ENCODE data around the gene PPP1R12B.
A peak's percentile ranks its signal among the peaks of the same experiment; 100 is the strongest.
"Not testable (repeated sequence)": the region's sequence is repeated elsewhere in the genome, so short reads cannot be mapped to it uniquely, and the experiment has no call there.

The PPP1R12B gene

DNA sequence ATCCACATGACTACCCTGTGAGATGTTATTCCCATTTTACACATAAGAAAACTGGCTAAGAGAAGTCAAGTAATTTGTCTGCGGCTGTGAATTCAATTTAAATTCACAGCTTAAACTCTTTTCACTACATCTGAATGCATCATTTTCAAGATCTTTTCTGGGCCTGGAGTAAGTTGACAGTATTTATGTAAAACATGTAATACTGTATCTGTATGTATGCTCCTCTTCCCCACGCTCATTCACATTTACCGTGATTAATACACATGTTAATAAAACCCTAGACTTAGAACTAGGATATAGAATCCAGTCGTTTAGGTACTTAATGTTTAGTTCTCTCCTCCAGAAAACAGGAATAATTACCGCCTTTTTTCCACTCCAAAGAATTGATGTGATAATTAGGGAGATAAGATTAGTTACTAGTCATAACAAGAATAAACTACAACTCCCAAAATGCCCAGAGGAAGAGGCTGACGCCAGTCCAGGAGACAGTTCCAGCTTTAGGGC is 442 bp upstream of the PPP1R12B start:
- DNase-seq, result no peak

GRCh38 chr1:202349206-202349928 is 868 bp downstream of the PPP1R12B start:
- peak; percentile 47 for DNase-seq

DNA sequence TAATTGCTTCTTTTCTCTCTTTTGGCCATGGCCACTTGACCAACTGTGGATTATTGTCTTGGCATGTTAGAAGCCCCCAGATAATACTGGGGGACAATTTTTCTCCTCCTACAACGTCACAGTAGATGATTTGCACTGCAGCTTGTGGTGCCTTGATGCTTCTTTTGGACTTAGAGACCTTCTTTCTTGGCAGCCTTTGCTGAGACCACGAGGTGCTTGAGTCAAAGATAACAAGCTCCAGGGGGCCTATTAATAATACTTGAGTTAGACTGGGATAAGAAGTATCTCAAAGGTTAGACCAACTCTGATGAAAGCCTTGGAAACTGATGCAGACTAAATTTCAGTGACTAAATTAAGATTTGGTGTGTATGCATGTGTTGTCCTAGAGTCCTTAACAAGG is 3.2 kb downstream of the PPP1R12B start:
- DNase-seq, result no peak

DNA sequence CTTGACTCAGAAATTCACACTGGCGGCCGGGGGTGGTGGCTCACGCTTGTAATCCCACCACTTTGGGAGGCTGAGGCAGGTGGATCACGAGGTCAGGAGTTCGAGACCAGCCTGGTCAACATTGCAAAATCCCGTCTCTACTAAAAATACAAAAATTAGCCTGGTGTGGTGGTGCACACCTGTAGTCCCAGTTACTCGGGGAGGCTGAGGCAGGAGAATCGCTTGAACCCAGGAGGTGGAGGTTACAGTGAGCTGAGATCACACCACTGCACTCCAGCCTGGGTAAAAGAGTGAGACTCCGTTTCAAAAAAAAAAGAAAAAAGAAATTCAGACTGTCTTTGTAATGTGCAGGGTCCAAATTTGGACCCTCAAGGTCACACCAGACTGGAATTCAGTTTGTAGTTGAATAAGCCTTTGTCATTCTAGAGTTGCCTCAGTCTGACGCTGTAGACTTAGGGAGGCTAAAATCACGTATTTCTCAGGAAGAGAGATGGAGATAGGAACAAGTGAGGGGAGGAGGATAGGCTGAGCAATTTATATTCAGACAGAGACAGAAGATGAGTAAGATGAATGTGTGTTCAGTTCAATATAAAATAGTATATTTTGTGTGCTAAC is 4.2 kb downstream of the PPP1R12B start:
- not testable (repeated sequence) for DNase-seq

DNA sequence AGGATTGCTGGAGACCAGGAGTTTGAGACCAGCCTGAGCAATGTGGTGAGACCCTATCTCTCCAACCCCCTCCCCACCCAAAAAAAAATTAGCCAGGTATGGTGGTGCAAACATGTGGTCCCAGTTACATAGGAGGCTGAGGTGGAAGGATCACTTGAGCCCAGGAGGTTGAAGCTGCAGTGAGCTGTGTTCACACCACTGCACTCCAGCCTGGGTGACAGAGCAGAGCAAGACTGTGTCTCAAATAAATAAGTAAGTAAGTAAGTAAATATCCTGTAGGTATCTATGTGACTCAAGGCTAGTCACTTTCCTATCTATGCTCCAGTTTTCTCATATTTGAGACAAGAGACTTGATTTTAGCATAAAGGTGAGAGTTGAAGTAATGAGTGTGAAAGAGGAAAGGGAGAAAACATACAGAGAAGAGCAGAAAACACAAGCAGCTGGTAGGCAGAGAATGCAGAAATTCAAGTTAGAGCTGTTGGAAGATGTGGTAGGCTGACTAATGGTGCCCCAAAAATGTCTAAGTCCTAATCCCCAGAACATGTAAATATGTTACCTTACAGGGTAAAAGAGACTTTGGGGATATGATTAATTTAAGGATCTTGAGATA is 7.5 kb downstream of the PPP1R12B start:
- DNase-seq, result no peak

DNA sequence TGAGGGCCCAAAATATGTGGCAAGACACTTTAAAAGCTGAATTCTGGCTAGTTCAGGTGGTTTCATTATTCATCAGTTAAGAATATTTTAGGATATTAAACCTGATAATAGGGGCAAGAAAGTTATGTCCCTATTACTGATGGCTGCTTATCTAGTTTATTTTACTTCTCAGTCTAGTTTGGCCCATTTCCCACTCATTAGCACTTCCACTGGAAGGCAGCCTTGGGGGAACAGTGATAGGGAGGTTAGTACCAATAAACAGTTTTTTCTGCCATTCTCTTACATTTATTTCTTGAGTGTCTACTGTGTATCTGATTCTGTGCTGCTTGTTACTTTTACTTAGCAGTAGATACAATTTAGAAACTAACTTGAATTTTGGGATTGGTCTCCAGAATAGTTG is 9.0 kb downstream of the PPP1R12B start:
- DNase-seq, result no peak

GRCh38 chr1:202361224-202361623 is 12.7 kb downstream of the PPP1R12B start:
- no peak for DNase-seq

DNA sequence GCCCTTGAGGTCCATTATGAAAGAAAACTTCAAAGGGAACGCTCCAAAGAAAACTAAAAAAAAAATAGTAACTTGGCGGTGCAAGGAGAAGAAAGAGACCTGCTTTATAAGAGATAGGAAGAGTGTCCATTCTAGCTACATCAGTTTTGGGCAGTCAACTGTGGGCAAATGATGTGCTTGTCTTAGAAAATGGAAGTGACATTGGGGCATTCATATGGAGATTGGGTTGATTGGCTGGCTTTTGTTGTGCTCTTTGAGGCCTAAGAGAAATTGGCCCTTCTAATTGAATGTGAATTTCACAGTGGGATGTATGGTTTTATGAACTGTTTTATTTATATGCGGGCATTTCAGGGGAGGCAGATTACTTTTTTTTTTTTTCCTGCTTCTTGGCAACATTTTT is 13.2 kb downstream of the PPP1R12B start:
- no peak for DNase-seq

DNA sequence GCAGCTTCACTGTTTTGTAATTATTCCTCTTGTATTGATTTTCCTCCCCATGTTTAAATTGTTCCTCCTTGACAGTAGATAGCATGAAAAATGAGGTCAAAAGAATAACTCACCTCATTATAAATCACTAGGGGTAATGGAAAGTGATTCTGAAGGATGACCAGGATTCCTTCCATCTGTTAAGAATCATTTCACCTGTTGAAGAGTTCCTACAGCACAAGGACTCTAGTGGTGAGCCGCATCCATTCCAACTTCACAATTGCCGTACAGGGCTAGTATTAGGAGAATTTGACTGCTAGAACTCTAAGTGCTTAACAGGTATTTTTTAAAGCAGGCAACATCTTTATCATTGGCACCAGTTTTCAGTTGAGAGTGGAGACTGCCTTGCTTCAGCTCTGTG is 13.7 kb downstream of the PPP1R12B start:
- DNase-seq, result no peak

DNA sequence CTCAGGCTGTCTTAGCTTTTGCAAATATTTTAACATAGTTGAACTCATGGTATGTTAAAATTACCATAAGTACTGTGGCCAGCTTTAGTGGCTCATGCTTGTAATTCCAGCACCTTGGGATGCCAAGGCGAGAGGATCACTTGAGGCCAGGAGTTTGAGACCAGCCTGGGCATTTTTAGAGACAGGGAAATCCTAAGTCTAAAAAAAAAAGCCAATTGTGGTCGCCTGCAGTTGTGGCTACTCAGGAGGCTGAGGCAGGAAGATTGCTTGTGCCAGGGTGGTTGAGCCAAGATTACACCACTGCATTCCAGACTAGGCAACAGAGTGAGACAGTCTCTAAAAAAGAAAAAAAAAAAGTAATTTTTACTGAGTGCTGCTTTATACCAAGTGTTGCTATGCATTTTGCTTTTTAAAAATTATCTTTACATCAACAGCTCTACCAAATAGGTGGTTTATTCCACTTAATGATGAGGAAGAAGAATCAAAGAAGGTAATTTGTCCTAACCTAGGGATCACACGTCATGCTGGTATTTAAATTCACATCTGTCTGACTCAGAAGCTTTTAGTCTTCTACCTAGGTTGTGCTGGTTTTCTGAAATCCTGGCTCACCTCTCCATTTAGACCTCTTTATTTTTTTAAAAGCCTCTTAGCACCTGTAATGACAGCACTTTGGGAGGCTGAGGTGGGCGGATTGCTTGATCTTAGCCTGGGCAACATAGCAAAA is 16.8 kb downstream of the PPP1R12B start:
- DNase-seq, result no peak

GRCh38 chr1:202367271-202367670 is 18.8 kb downstream of the PPP1R12B start:
- DNase-seq, result no peak

GRCh38 chr1:202370906-202371305 is 22.4 kb downstream of the PPP1R12B start:
- not testable (repeated sequence) for DNase-seq

GRCh38 chr1:202374099-202374498 is 25.6 kb downstream of the PPP1R12B start:
- no peak for DNase-seq

GRCh38 chr1:202375175-202375574 is 26.7 kb downstream of the PPP1R12B start:
- DNase-seq, result not testable (repeated sequence)

DNA sequence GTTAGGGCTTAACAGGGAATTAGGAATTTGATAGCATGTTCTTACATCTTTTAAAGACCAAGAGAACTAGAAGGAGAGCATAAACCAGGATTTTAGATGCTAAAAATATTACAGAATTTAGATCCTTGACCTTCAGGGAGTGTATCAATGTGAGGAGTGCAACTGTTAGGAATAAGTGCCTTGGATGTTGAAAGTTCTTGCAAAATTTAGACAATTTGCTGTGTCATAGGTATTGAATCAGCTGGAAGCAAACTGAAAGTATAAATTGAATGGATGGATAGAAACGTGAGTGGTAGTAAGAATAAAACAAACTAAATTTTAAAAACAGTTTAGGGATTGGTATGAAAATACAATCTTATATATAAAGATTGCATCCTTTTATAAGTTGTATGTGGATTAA is 27.7 kb downstream of the PPP1R12B start:
- DNase-seq, result no peak

- DNase-seq, result not testable (repeated sequence)
Measured at GRCh38 chr1:202379884-202380529, 31.5 kb downstream of the PPP1R12B start.

DNA sequence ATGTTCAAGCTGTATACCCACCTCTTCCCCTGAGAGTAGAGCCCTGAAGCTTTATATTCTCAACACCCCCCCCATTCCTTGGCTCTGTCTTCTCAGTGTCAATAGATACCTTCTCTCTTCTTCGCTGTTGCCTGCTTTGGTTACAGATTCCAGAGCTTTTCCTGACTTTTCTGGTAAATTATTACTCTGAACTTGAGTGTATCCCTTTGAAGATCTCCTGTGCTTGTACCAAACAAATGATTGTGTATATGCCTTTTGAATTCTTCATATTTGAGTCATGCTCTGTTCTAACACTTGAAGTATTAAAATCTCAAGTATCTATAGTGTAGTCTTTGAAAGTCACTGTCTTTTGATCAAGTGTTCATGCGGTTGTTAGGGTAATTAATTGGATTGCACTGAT is 32.0 kb downstream of the PPP1R12B start:
- DNase-seq, result peak; percentile 35

DNA sequence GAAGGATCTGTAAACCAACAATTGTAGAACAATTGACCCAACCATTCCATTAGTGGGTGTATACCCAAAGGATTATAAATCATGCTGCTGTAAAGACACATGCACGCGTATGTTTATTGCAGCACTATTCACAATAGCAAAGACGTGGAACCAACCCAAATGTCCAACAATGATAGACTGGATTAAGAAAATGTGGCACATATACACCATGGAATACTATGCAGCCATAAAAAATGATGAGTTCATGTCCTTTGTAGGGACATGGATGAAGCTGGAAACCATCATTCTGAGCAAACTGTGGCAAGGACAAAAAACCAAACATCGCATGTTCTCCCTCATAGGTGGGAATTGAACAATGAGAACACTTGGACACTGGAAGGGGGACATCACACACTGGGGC is 33.4 kb downstream of the PPP1R12B start:
- DNase-seq, result not testable (repeated sequence)

- peak; percentile 61 for DNase-seq
Measured at GRCh38 chr1:202395831-202396230, 47.3 kb downstream of the PPP1R12B start.

DNA sequence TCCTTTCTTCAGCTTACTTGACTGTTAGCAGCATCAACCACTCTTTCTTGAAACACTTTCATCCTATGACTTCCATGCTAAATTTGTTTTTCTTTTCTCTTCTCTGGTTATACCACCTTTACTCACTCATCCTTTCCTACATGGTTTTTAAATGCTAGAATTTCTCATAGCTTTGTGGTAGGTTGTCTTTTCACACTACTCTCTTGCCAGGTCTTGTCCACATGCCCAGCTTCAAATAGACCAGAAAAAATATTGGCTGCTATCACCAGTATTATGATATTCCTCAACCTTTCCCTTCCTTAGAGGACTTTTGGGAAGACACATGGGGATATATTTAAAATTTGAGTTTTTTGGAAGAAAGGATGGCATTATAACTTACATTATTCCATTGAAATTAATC is 48.8 kb downstream of the PPP1R12B start:
- no peak for DNase-seq

DNA sequence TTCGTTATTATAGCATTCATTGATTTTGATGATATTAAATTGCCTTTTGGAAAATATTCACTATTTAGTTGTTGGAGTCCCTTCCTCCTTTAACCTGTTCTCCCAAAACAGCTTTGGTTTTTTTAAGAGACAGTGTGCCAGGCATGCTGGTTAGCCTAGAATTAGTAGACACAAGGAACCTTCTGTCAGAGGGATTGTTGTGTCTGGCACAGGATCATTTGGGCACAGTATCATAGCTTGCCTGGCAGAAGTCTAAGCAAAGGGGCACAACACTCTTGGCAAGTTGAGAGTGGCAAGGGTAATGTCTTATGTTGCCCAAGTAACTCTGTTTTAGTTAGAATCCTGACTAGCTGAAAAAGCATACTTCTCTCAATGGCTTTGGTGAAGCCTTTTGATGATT is 49.9 kb downstream of the PPP1R12B start:
- not testable (repeated sequence) for DNase-seq

- not testable (repeated sequence) for DNase-seq
Measured at GRCh38 chr1:202401771-202402170, 53.3 kb downstream of the PPP1R12B start.

GRCh38 chr1:202403381-202403780 is 54.9 kb downstream of the PPP1R12B start:
- DNase-seq, result not testable (repeated sequence)

Data from HCEC 1CT (cell line).